HG02943 (cell line): Measurements from ENCODE around the gene IRS1.

ENCODE experiments used
- ATAC-seq: cut with Tn5 transposase; IDR thresholded peaks from one replicate; pipeline ENCODE4 v1.9.1; 2021; ENCODE audit warnings: mild to moderate bottlenecking, low read depth, moderate library complexity; ENCODE audit not compliant: unreplicated experiment

IRS1 gene

GRCh38 chr2:226791487-226792081 lies 8.0 kb downstream of the IRS1 start:
- peak; percentile 96 for ATAC-seq

GRCh38 chr2:226791056-226791486 lies 8.5 kb downstream of the IRS1 start:
- peak; percentile 57 for ATAC-seq

- ATAC-seq = no peak
Observed at GRCh38 chr2:226790431-226790830, 9.2 kb downstream of the IRS1 start.

GRCh38 chr2:226790011-226790410 lies 9.6 kb downstream of the IRS1 start:
- ATAC-seq = no peak

- ATAC-seq = no peak
Observed at GRCh38 chr2:226788881-226789490, 10.6 kb downstream of the IRS1 start.

- no peak for ATAC-seq
Observed at GRCh38 chr2:226788064-226788463, 11.6 kb downstream of the IRS1 start.

- ATAC-seq = no peak
Observed at GRCh38 chr2:226783885-226784284, 15.7 kb downstream of the IRS1 start.

GRCh38 chr2:226782092-226782713 lies 17.4 kb downstream of the IRS1 start:
- ATAC-seq = no peak

GRCh38 chr2:226780431-226780830 lies 19.2 kb downstream of the IRS1 start:
- no peak for ATAC-seq

- no peak for ATAC-seq
Observed at GRCh38 chr2:226777611-226778010, 22.0 kb downstream of the IRS1 start.

GRCh38 chr2:226776104-226776503 lies 23.5 kb downstream of the IRS1 start:
- ATAC-seq = no peak

GRCh38 chr2:226775032-226775509 lies 24.5 kb downstream of the IRS1 start:
- ATAC-seq = no peak

GRCh38 chr2:226773291-226773690 lies 26.3 kb downstream of the IRS1 start:
- ATAC-seq = peak; percentile 26

- peak; percentile 98 for ATAC-seq
Observed at GRCh38 chr2:226772389-226773179, 27.0 kb downstream of the IRS1 start.

GRCh38 chr2:226771067-226771466 lies 28.6 kb downstream of the IRS1 start:
- ATAC-seq = no peak

GRCh38 chr2:226767056-226767813 lies 32.4 kb downstream of the IRS1 start:
- ATAC-seq = no peak

GRCh38 chr2:226766352-226767055 lies 33.1 kb downstream of the IRS1 start:
- no peak for ATAC-seq

- no peak for ATAC-seq
Observed at GRCh38 chr2:226763320-226763719, 36.3 kb downstream of the IRS1 start.

- no peak for ATAC-seq
Observed at GRCh38 chr2:226761195-226761583, 38.4 kb downstream of the IRS1 start.
